T-cell (primary cell): ENCODE results near the gene CPN2. TPM values are rescaled to one million over a fixed set of nuclear protein-coding genes. Genes with fewer than 3 reads are reported as not detected.

Experiments
- ATAC-seq, 4 experiments: fragments of 200-7000 bp in 3 of 4; fragments of 150-1000 bp in 1 of 4; cut with Tn5 transposase; replicated peaks in 1 of 4; 1 replicate in 3 of 4; 2 replicates in 1 of 4; pipeline ENCODE4 v1.10.0; 2021; ENCODE audit warnings: moderate library complexity in 3 of 4, mild to moderate bottlenecking in 2 of 4, moderate number of reproducible peaks in 1 of 4
- CTCF ChIA-PET, 2 donors: fragments of 300-600 bp; sonication (Branson Sonifier 250); formaldehyde crosslinking; loops; one replicate each; lab custom pipeline; 2022; ENCODE audit warnings: antibody characterized with exemption in 2 of 2; lab: Charles Lee
- POLR2A ChIA-PET, 2 donors: fragments of 300-600 bp; sonication (Branson Sonifier 250); formaldehyde crosslinking; loops; one replicate each; lab custom pipeline; 2022; ENCODE audit warnings: antibody characterized with exemption in 2 of 2; lab: Charles Lee
- DNase-seq, 35 experiments: peaks; one replicate each; pipeline versions ENCODE4 v3.0.0 to v3.0.0-alpha.2; 2013 to 2023
- H3K27ac ChIP-seq: one replicate; pipeline ENCODE4 v1.5.1; 2013; ENCODE audit warnings: low read length
- H3K27me3 ChIP-seq, 2 experiments: replicated peaks in 1 of 2; 1 replicate in 1 of 2; 2 replicates in 1 of 2; pipeline versions ENCODE4 v1.6.1 to v1.7.0; 2013; ENCODE audit warnings: low read length in 1 of 2, mixed read lengths in 1 of 2; ENCODE audit not compliant: control insufficient read depth in 2 of 2, insufficient read depth in 2 of 2; ENCODE audit errors: extremely low read depth in 1 of 2
- H3K36me3 ChIP-seq, 2 donors: 1 replicate in 1 of 2; 2 replicates in 1 of 2; pipeline versions ENCODE4 v1.6.1 to v1.7.0; 2013; ENCODE audit warnings: low read length in 1 of 2; ENCODE audit not compliant: control insufficient read depth in 2 of 2, insufficient read depth in 1 of 2; ENCODE audit errors: extremely low read depth in 1 of 2
- H3K4me1 ChIP-seq, 2 experiments: 1 replicate in 1 of 2; 2 replicates in 1 of 2; pipeline versions ENCODE4 v1.6.1 to v1.7.0; 2013; ENCODE audit warnings: low read length in 2 of 2, mixed read lengths in 1 of 2; ENCODE audit not compliant: insufficient read depth in 2 of 2, control insufficient read depth in 1 of 2; ENCODE audit errors: extremely low read depth in 1 of 2
- H3K4me3 ChIP-seq, 2 donors: 1 replicate in 1 of 2; 2 replicates in 1 of 2; pipeline versions ENCODE4 v1.5.1 to v1.7.0; 2013; ENCODE audit warnings: mild to moderate bottlenecking in 2 of 2, low read length in 1 of 2, moderate library complexity in 1 of 2; ENCODE audit not compliant: control insufficient read depth in 1 of 2; ENCODE audit errors: extremely low read depth in 1 of 2
- H3K9me3 ChIP-seq: 2 replicates; pipeline ENCODE4 v1.7.0; 2013
- H3K27ac Mint-ChIP-seq, 2 donors: one replicate each; pipeline ENCODE4 v1.8.0; 2020 to 2021; ENCODE audit warnings: mild to moderate bottlenecking in 2 of 2, mixed read lengths in 2 of 2
- H3K27me3 Mint-ChIP-seq, 2 donors: one replicate each; pipeline ENCODE4 v1.8.0; 2021 to 2022; ENCODE audit warnings: mixed read lengths in 2 of 2
- H3K36me3 Mint-ChIP-seq: one replicate; pipeline ENCODE4 v1.8.0; 2021; ENCODE audit warnings: mixed read lengths
- H3K4me1 Mint-ChIP-seq, 3 donors: one replicate each; pipeline ENCODE4 v1.8.0; 2020 to 2022; ENCODE audit warnings: mixed read lengths in 3 of 3, mild to moderate bottlenecking in 1 of 3
- H3K4me3 Mint-ChIP-seq, 3 donors: one replicate each; pipeline ENCODE4 v1.8.0; 2020 to 2022; ENCODE audit warnings: mild to moderate bottlenecking in 3 of 3, mixed read lengths in 3 of 3, moderate library complexity in 3 of 3
- H3K9me3 Mint-ChIP-seq, 3 donors: one replicate each; pipeline ENCODE4 v1.8.0; 2020 to 2022; ENCODE audit warnings: mixed read lengths in 3 of 3
- WGBS: methylation state at CpG from one replicate; pipeline ENCODE4 v1.1.5; 2013; ENCODE audit warnings: missing lambda C conversion rate; ENCODE audit not compliant: insufficient coverage; 5-methylcytosine and 5-hydroxymethylcytosine counted together
- total RNA-seq, 35 experiments: library from RNA in 6 of 35; stranded (reverse) in 6 of 35; fragments of 120-200 nt in 1 of 35; gene quantifications; one replicate each; pipeline versions ENCODE4 v1.2.1 to v1.2.4 and lab custom pipeline; 2013 to 2026

CPN2 gene
- total RNA-seq, 5 donors from 2014 or later (not counting 1 experiment from before 2014, with no cell fraction given): 0.12 to 0.13 TPM; not detected in 3

DNA sequence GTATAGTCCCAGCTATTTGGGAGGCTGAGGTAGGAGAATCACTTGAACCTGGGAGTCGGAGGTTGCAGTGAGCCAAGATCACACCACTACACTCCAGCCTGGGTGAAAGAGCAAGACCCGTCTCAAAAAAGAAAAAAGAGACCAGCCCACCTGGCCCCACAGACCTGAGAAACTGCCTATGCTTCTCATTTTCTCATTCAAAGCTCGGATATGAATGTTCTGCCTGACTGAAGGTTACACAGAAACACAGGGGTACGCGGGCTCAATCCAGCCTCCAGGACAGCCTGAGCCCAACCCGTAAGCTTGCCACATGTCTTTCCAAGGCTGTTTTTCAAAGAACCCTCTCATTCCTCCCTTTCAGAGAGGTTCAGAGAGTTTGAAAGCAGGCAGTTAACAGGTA lies 28.1 kb upstream of the CPN2 start:
- ChIA-PET POLR2A (no interaction called here), CTCF (interaction anchor here in 1 of 2 donors (0.5 kb wide), 1 partner anchor 45 kb away, joined by 3 read pairs; no protein-coding TSS in a partner anchor)
- H3K9me3 ChIP-seq: no peaks in the 10 kb centered on the region
- no peak overlapping the region for H3K4me3 ChIP-seq
- Mint-ChIP-seq H3K27me3 (peaks cover 12 to 31% of the 10 kb centered on the region in 2 donors), H3K4me3 (no peak overlapping the region), H3K9me3 (no peaks in the 10 kb centered on the region), H3K4me1 (no peaks in the 10 kb centered on the region), H3K27ac (no peak overlapping the region), H3K36me3 (no peaks in the 10 kb centered on the region)
- DNase-seq: no peak
- no peaks in the 10 kb centered on the region for H3K36me3 ChIP-seq
- ATAC-seq: no peak
- H3K4me1 ChIP-seq: no peaks in the 10 kb centered on the region
- H3K27ac ChIP-seq: no peak overlapping the region
- peaks cover 0 to 45% of the 10 kb centered on the region in 2 experiments for H3K27me3 ChIP-seq
- 67% methylated on average over 1 of the region's 6 CpGs for WGBS

GRCh38 chr3:194377708-194378107 lies 26.6 kb upstream of the CPN2 start:
- DNase-seq (no peak), ATAC-seq (no peak)
- Mint-ChIP-seq H3K36me3 (no peaks in the 10 kb centered on the region), H3K27ac (no peak overlapping the region), H3K9me3 (no peaks in the 10 kb centered on the region), H3K4me3 (no peak overlapping the region), H3K27me3 (peaks cover 12 to 34% of the 10 kb centered on the region in 2 donors), H3K4me1 (no peaks in the 10 kb centered on the region)
- Histone ChIP-seq H3K9me3 (no peaks in the 10 kb centered on the region), H3K4me3 (no peak overlapping the region), H3K27ac (no peak overlapping the region), H3K27me3 (peaks cover 0 to 42% of the 10 kb centered on the region in 2 experiments), H3K4me1 (no peaks in the 10 kb centered on the region), H3K36me3 (no peaks in the 10 kb centered on the region)
- no CpG with 5 or more reads among the region's 1 CpG for WGBS
- POLR2A ChIA-PET: interaction anchor here in 1 of 2 donors (0.5 kb wide), 1 partner anchor 15 kb away, joined by 3 read pairs; no protein-coding TSS in a partner anchor
- CTCF ChIA-PET: no interaction called here

DNA sequence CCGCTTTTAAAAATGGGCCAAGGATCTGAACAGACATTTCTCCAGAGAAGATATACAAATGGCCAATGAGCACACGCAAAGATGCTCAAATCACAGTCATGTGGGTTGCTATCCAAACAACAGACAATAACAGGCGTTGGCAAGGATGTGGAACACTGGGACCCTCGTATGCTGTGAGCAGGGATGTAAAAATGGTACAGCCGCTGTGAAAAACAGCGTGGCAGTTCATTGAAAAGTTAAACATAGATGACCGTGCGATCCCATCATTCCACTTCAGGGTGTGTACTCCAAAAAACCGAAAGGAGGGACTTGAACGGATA lies 25.1 kb upstream of the CPN2 start:
- Mint-ChIP-seq H3K9me3 (no peaks in the 10 kb centered on the region), H3K4me3 (no peak overlapping the region), H3K36me3 (no peaks in the 10 kb centered on the region), H3K27ac (no peak overlapping the region), H3K4me1 (no peaks in the 10 kb centered on the region), H3K27me3 (peaks cover 8 to 33% of the 10 kb centered on the region in 2 donors)
- H3K4me1 ChIP-seq: no peaks in the 10 kb centered on the region
- H3K27me3 ChIP-seq: peaks cover 0 to 45% of the 10 kb centered on the region in 2 experiments
- 88% methylated on average over 9 of the region's 10 CpGs for WGBS
- H3K4me3 ChIP-seq: no peak overlapping the region
- no peak overlapping the region for H3K27ac ChIP-seq
- ATAC-seq (no peak), DNase-seq (no peak)
- ChIA-PET POLR2A (no interaction called here), CTCF (no interaction called here)
- no peaks in the 10 kb centered on the region for H3K36me3 ChIP-seq
- no peaks in the 10 kb centered on the region for H3K9me3 ChIP-seq

DNA sequence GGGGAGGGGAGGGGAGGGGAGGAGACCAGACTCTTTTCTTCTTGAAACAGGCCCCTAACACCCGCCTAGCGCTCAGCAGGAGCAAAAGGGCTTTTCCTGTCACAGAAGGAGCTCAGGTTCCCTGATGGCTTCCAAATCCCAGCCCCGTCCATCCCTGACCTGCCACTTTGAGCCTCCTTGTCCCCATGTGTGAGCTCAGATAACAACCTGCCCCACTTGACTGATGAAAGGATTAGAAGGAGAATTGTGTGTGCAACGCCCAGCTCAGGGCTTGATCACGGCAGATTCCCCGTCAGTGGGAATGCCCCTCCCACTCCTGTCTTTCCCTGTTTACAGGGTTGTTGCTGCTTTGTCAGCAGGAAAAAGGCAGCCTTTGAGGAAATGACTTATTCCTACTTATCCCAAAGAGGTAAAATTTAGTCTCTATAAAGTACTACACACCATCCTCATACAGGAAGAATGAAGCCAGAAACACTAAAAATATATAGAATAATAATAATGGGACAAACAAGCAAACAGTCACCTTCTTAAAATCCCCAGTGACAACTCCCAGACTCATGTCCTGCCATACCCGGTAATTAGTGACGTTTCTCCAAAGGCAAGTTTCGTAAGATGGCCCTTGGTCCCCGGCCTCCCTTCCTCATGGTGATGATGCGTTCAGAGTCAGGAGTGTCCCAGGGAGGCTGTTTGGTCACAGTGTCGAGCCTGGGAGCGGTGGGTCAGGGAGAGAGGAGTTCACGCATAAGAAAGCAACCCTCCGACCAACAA lies 24.5 kb upstream of the CPN2 start:
- ChIA-PET POLR2A (no interaction called here), CTCF (no interaction called here)
- H3K9me3 ChIP-seq: no peaks in the 10 kb centered on the region
- no peaks in the 10 kb centered on the region for H3K36me3 ChIP-seq
- no peak for ATAC-seq
- peaks cover 9 to 36% of the 10 kb centered on the region in 2 donors for H3K27me3 Mint-ChIP-seq
- no peak overlapping the region for H3K27ac ChIP-seq
- no peak overlapping the region for H3K4me3 ChIP-seq
- peaks cover 0 to 45% of the 10 kb centered on the region in 2 experiments for H3K27me3 ChIP-seq
- DNase-seq: no peak
- no peak overlapping the region for H3K27ac Mint-ChIP-seq
- no peaks in the 10 kb centered on the region for H3K36me3 Mint-ChIP-seq
- WGBS: 70% methylated on average over 8 of the region's 15 CpGs
- peaks cover 0 to under 1% (median 0%) of the 10 kb centered on the region in 3 donors for H3K4me1 Mint-ChIP-seq
- no peaks in the 10 kb centered on the region for H3K4me1 ChIP-seq
- no peaks in the 10 kb centered on the region for H3K9me3 Mint-ChIP-seq
- H3K4me3 Mint-ChIP-seq: no peak overlapping the region

DNA sequence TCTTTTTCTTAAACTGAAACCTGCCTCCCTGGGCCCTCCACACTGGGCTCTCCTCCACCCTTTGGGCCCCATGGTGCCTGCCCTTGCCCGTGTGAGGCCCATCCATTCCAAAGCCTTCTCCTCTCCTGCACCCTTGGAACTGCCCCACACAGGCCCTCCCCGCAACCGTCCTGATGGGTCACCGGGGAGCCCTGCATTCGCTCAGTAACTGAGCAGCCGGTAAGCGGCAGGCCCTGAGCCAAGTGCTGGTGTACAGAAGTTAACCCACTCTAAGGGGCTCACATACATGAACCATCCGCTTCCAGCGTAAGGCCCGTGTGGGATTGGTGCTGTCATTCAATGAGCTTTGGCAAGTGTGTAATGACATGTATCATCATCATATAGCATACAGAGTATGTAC lies 23.8 kb upstream of the CPN2 start:
- Histone ChIP-seq H3K27me3 (peaks cover 2 to 46% of the 10 kb centered on the region in 2 experiments), H3K9me3 (no peaks in the 10 kb centered on the region), H3K27ac (no peak overlapping the region), H3K4me1 (no peaks in the 10 kb centered on the region), H3K4me3 (no peak overlapping the region), H3K36me3 (no peaks in the 10 kb centered on the region)
- Mint-ChIP-seq H3K4me1 (peaks cover 0 to 4% (median under 1%) of the 10 kb centered on the region in 3 donors), H3K9me3 (no peaks in the 10 kb centered on the region), H3K27ac (no peak overlapping the region), H3K27me3 (peaks cover 15 to 38% of the 10 kb centered on the region in 2 donors), H3K36me3 (no peaks in the 10 kb centered on the region), H3K4me3 (no peak overlapping the region)
- CTCF ChIA-PET: no interaction called here
- WGBS: 69% methylated on average over 3 of the region's 10 CpGs
- no peak for ATAC-seq
- POLR2A ChIA-PET: no interaction called here
- DNase-seq: no peak

DNA sequence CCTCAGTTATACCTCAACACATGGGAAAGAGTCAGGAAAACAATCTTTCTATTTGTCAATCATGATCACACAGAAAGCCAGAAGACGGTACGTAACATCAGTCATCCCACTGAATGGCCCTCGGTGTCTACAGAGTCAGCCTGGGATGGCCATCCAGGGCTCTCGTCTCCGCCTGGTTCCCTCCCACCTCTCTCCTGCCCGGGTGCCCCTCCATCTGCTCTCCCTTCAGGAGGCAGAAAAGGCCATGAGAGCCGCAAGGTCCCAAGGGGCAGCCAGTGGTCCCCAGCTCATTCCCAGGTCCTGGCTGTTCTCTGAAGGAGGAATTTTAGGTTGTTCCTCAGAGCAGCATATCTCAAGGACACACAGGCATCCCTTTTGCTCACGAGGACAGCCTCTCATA lies 22.8 kb upstream of the CPN2 start:
- Mint-ChIP-seq H3K27me3 (peaks cover 20 to 44% of the 10 kb centered on the region in 2 donors), H3K36me3 (no peaks in the 10 kb centered on the region), H3K9me3 (no peaks in the 10 kb centered on the region), H3K4me1 (peaks cover 0 to 4% (median 2%) of the 10 kb centered on the region in 3 donors), H3K4me3 (no peak overlapping the region), H3K27ac (no peak overlapping the region)
- H3K4me1 ChIP-seq: no peaks in the 10 kb centered on the region
- no peaks in the 10 kb centered on the region for H3K36me3 ChIP-seq
- WGBS: 90% methylated on average over 5 of the region's 8 CpGs
- H3K27me3 ChIP-seq: peaks cover 2 to 47% of the 10 kb centered on the region in 2 experiments
- no peaks in the 10 kb centered on the region for H3K9me3 ChIP-seq
- no peak overlapping the region for H3K27ac ChIP-seq
- ChIA-PET CTCF (no interaction called here), POLR2A (no interaction called here)
- no peak overlapping the region for H3K4me3 ChIP-seq
- DNase-seq: no peak
- ATAC-seq: no peak
